ENCODE results near the gene FNDC5. TPM values are rescaled to one million over a fixed set of nuclear protein-coding genes. Genes with fewer than 3 reads are reported as not detected.

Gene FNDC5
- total RNA-seq, 1 experiment from 2014 or later, result not detected

DNA sequence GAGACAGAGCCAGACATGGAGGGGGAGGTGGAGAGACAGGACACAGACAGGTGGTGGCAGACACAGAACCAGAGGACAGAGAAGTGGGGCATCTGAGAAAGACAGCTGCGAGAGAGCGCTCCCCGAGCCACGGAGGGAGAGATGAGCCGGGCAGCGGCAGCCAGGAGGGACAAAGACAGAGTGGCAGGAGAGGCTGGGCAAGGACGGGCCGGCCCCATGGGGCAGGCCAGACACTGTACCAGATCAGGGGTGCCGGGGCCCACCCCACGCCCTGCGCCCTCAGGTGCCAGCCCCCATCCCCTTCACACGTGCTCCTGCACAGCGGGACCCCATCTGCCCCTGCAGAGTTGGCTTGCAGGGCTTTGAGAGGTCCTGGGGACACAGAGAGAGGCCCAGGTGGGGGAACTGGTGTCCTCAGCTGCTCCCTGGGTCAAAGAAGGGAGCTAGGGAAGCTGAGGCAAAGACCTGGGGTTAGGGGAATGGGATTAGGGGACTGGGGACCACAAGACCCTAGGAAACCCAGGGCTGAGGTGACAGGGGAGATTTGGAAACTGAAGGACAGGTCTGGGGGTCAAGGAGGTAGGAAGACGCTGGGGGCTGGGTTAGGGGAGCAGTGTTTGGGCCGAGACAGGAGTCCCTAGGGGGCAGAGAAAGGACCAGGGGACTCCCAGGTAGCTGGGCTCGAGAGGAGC lies 643 bp downstream of the FNDC5 start:
- intact Hi-C loops (cut with micrococcal nuclease; ENCODE audit: unreplicated experiment), result loop anchor here (10.0 kb wide), 1 partner anchor 465 kb away; no protein-coding TSS in a partner anchor
- CTCF ChIA-PET, result no interaction called here
- Mint-ChIP-seq H3K4me3 (ENCODE audit: low read depth, unreplicated experiment) (peak overlapping the region; percentile 60), H3K36me3 (ENCODE audit: insufficient read depth, unreplicated experiment) (peaks cover 19% of the 10 kb centered on the region), H3K9me3 (ENCODE audit: low read depth, unreplicated experiment) (no peaks in the 10 kb centered on the region), H3K27me3 (ENCODE audit: unreplicated experiment) (peaks cover 56% of the 10 kb centered on the region), H3K4me1 (ENCODE audit: low read depth, unreplicated experiment) (peaks cover 7% of the 10 kb centered on the region), H3K27ac (ENCODE audit: unreplicated experiment) (no peak overlapping the region)
- DNase-seq, result no peak
- TF ChIP-seq, protein P1, sequence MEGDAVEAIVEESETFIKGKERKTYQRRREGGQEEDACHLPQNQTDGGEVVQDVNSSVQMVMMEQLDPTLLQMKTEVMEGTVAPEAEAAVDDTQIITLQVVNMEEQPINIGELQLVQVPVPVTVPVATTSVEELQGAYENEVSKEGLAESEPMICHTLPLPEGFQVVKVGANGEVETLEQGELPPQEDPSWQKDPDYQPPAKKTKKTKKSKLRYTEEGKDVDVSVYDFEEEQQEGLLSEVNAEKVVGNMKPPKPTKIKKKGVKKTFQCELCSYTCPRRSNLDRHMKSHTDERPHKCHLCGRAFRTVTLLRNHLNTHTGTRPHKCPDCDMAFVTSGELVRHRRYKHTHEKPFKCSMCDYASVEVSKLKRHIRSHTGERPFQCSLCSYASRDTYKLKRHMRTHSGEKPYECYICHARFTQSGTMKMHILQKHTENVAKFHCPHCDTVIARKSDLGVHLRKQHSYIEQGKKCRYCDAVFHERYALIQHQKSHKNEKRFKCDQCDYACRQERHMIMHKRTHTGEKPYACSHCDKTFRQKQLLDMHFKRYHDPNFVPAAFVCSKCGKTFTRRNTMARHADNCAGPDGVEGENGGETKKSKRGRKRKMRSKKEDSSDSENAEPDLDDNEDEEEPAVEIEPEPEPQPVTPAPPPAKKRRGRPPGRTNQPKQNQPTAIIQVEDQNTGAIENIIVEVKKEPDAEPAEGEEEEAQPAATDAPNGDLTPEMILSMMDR (IDR thresholded peaks at IDR 0.05; ENCODE audit: unreplicated experiment), result no peak
- no TSS peak for BruUV-seq (replicated peaks)

- BruUV-seq (replicated peaks), result no TSS peak
- no peak overlapping the region for H3K4me3 Mint-ChIP-seq (ENCODE audit: low read depth, unreplicated experiment)
- TF ChIP-seq, protein P1 (IDR thresholded peaks at IDR 0.05; ENCODE audit: unreplicated experiment), result no peak
- H3K9me3 Mint-ChIP-seq (ENCODE audit: low read depth, unreplicated experiment), result no peaks in the 10 kb centered on the region
- peaks cover 46% of the 10 kb centered on the region for H3K27me3 Mint-ChIP-seq (ENCODE audit: unreplicated experiment)
- H3K4me1 Mint-ChIP-seq (ENCODE audit: low read depth, unreplicated experiment), result no peaks in the 10 kb centered on the region
- H3K27ac Mint-ChIP-seq (ENCODE audit: unreplicated experiment), result no peak overlapping the region
- H3K36me3 Mint-ChIP-seq (ENCODE audit: insufficient read depth, unreplicated experiment), result peaks cover 19% of the 10 kb centered on the region
- CTCF ChIA-PET, result no interaction called here
- intact Hi-C loops (cut with micrococcal nuclease; ENCODE audit: unreplicated experiment), result no loop called here
- DNase-seq, result no peak
These were observed 1.8 kb downstream of the FNDC5 start for GRCh38 chr1:32868806-32869455.

DNA sequence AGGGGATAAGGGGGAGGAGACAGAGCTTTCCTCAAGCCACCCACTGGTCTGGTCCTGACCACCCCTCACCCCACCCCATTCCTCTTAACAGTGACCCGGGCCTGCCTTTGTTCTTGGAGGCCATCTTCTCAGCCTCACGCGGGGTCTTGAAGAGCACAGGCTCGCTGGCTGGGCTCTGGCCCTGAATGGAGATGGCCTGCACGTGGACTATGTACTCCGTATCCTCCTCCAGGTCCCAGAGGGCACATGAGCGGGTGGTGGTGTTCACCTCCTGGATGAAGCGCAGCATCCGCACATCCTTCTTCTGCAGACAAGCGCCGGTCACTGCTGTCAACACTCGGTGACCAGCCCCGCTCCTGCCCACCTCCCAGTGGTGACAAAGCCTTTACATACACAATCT lies 2.6 kb downstream of the FNDC5 start:
- Mint-ChIP-seq H3K4me3 (ENCODE audit: low read depth, unreplicated experiment) (no peak overlapping the region), H3K27ac (ENCODE audit: unreplicated experiment) (no peak overlapping the region), H3K9me3 (ENCODE audit: low read depth, unreplicated experiment) (no peaks in the 10 kb centered on the region), H3K4me1 (ENCODE audit: low read depth, unreplicated experiment) (no peaks in the 10 kb centered on the region), H3K27me3 (ENCODE audit: unreplicated experiment) (peaks cover 44% of the 10 kb centered on the region), H3K36me3 (ENCODE audit: insufficient read depth, unreplicated experiment) (peaks cover 19% of the 10 kb centered on the region)
- no TSS peak for BruUV-seq (replicated peaks)
- TF ChIP-seq, protein P1 (IDR thresholded peaks at IDR 0.05; ENCODE audit: unreplicated experiment), result no peak
- CTCF ChIA-PET, result no interaction called here
- intact Hi-C loops (cut with micrococcal nuclease; ENCODE audit: unreplicated experiment), result no loop called here
- DNase-seq, result no peak

GRCh38 chr1:32867671-32868070 lies 3.0 kb downstream of the FNDC5 start:
- intact Hi-C loops (cut with micrococcal nuclease; ENCODE audit: unreplicated experiment), result no loop called here

More at GRCh38 chr1:32867671-32868070, 3.0 kb downstream of the FNDC5 start:
- TF ChIP-seq, protein P1 (IDR thresholded peaks at IDR 0.05; ENCODE audit: unreplicated experiment), result no peak
- H3K4me1 Mint-ChIP-seq (ENCODE audit: low read depth, unreplicated experiment), result no peaks in the 10 kb centered on the region
- peaks cover 40% of the 10 kb centered on the region for H3K27me3 Mint-ChIP-seq (ENCODE audit: unreplicated experiment)
- H3K4me3 Mint-ChIP-seq (ENCODE audit: low read depth, unreplicated experiment), result no peak overlapping the region
- peaks cover 16% of the 10 kb centered on the region for H3K36me3 Mint-ChIP-seq (ENCODE audit: insufficient read depth, unreplicated experiment)
- no peak for DNase-seq
- CTCF ChIA-PET, result no interaction called here
- no peaks in the 10 kb centered on the region for H3K9me3 Mint-ChIP-seq (ENCODE audit: low read depth, unreplicated experiment)
- H3K27ac Mint-ChIP-seq (ENCODE audit: unreplicated experiment), result no peak overlapping the region
- BruUV-seq (replicated peaks), result no TSS peak
